HG02981 (cell line): ENCODE results near the gene CELSR1.

Experiments used
- ATAC-seq: cut with Tn5 transposase; IDR thresholded peaks from one replicate; pipeline ENCODE4 v1.9.1; 2021; ENCODE audit warnings: mild to moderate bottlenecking, moderate library complexity; ENCODE audit not compliant: unreplicated experiment

The CELSR1 gene

GRCh38 chr22:46551996-46552395 is 14.6 kb upstream of the CELSR1 start:
- no peak for ATAC-seq

GRCh38 chr22:46551321-46551720 is 13.9 kb upstream of the CELSR1 start:
- no peak for ATAC-seq

GRCh38 chr22:46549971-46550641 is 12.7 kb upstream of the CELSR1 start:
- ATAC-seq, result no peak

GRCh38 chr22:46549563-46549840 is 12.1 kb upstream of the CELSR1 start:
- ATAC-seq, result no peak

- no peak for ATAC-seq
Observed at GRCh38 chr22:46547883-46548244, 10.4 kb upstream of the CELSR1 start.

GRCh38 chr22:46547179-46547882 is 9.9 kb upstream of the CELSR1 start:
- ATAC-seq, result no peak

GRCh38 chr22:46546466-46547178 is 9.2 kb upstream of the CELSR1 start:
- no peak for ATAC-seq

- ATAC-seq, result no peak
Observed at GRCh38 chr22:46545086-46545792, 7.8 kb upstream of the CELSR1 start.

- no peak for ATAC-seq
Observed at GRCh38 chr22:46542011-46542985, 4.9 kb upstream of the CELSR1 start.

- no peak for ATAC-seq
Observed at GRCh38 chr22:46541536-46541935, 4.1 kb upstream of the CELSR1 start.

- ATAC-seq, result no peak
Observed at GRCh38 chr22:46540874-46541273, 3.5 kb upstream of the CELSR1 start.

GRCh38 chr22:46539169-46539568 is 1.7 kb upstream of the CELSR1 start:
- no peak for ATAC-seq

- ATAC-seq, result no peak
Observed at GRCh38 chr22:46538814-46539160, 1.4 kb upstream of the CELSR1 start.

GRCh38 chr22:46537946-46538813 is 760 bp upstream of the CELSR1 start:
- no peak for ATAC-seq

- ATAC-seq, result no peak
Observed at GRCh38 chr22:46536537-46537224, 739 bp downstream of the CELSR1 start.

GRCh38 chr22:46535876-46536536 is 1.4 kb downstream of the CELSR1 start:
- no peak for ATAC-seq

- ATAC-seq, result no peak
Observed at GRCh38 chr22:46534901-46535630, 2.4 kb downstream of the CELSR1 start.
